GM18517 (cell line): Measurements from ENCODE around the gene DCLRE1B.

Experiments used
- ATAC-seq: cut with Tn5 transposase; IDR thresholded peaks from one replicate; pipeline ENCODE4 v1.9.1; 2021; ENCODE audit warnings: mild to moderate bottlenecking, moderate library complexity; ENCODE audit not compliant: unreplicated experiment

The DCLRE1B gene

GRCh38 chr1:113904674-113905434, at the start of gene DCLRE1B, which contains the start of gene AP4B1:
Gene DCLRE1B (plus strand): TSS chr1:113905326. CDS start chr1:113905587, 261 bp downstream.
Gene AP4B1 (minus strand): TSS chr1:113904799. CDS start chr1:113904717, 82 bp downstream.
- ATAC-seq = peak; percentile 89

- no peak for ATAC-seq
Observed at GRCh38 chr1:113855630-113856400, 49.3 kb upstream of the DCLRE1B start.

- ATAC-seq = no peak
Observed at GRCh38 chr1:113856401-113856790, 48.7 kb upstream of the DCLRE1B start.

- no peak for ATAC-seq
Observed at GRCh38 chr1:113857776-113858175, 47.4 kb upstream of the DCLRE1B start.

GRCh38 chr1:113858418-113858817, 46.7 kb upstream of the DCLRE1B start:
- ATAC-seq = no peak

- no peak for ATAC-seq
Observed at GRCh38 chr1:113858982-113859381, 46.1 kb upstream of the DCLRE1B start.

GRCh38 chr1:113859478-113860175, 45.5 kb upstream of the DCLRE1B start:
- ATAC-seq = peak; percentile 88

- ATAC-seq = no peak
Observed at GRCh38 chr1:113860891-113861290, 44.2 kb upstream of the DCLRE1B start.

- no peak for ATAC-seq
Observed at GRCh38 chr1:113861641-113862040, 43.5 kb upstream of the DCLRE1B start.

GRCh38 chr1:113868387-113869083, 36.6 kb upstream of the DCLRE1B start:
- ATAC-seq = no peak

GRCh38 chr1:113870778-113871177, 34.3 kb upstream of the DCLRE1B start:
- ATAC-seq = no peak

GRCh38 chr1:113871597-113872113, 33.5 kb upstream of the DCLRE1B start, which contains the start of gene PTPN22:
Gene PTPN22 (minus strand): TSS chr1:113871712.
- ATAC-seq = peak; percentile 87

GRCh38 chr1:113872219-113872935, 32.7 kb upstream of the DCLRE1B start:
- no peak for ATAC-seq

GRCh38 chr1:113874012-113874879, 30.9 kb upstream of the DCLRE1B start:
- ATAC-seq = no peak

GRCh38 chr1:113875714-113876113, 29.4 kb upstream of the DCLRE1B start:
- ATAC-seq = peak; percentile 44

GRCh38 chr1:113876176-113876575, 28.9 kb upstream of the DCLRE1B start:
- ATAC-seq = no peak

GRCh38 chr1:113879739-113880038, 25.4 kb upstream of the DCLRE1B start:
- ATAC-seq = no peak

- no peak for ATAC-seq
Observed at GRCh38 chr1:113881661-113882060, 23.5 kb upstream of the DCLRE1B start.
